ENCODE results near the gene SLC39A5. TPM values are rescaled to one million over a fixed set of nuclear protein-coding genes. Genes with fewer than 3 reads are reported as not detected.

Gene SLC39A5
- polyA plus RNA-seq, 1 of the 3 experiments (the other 2 are of a cell fraction), result 0.12 TPM

DNA sequence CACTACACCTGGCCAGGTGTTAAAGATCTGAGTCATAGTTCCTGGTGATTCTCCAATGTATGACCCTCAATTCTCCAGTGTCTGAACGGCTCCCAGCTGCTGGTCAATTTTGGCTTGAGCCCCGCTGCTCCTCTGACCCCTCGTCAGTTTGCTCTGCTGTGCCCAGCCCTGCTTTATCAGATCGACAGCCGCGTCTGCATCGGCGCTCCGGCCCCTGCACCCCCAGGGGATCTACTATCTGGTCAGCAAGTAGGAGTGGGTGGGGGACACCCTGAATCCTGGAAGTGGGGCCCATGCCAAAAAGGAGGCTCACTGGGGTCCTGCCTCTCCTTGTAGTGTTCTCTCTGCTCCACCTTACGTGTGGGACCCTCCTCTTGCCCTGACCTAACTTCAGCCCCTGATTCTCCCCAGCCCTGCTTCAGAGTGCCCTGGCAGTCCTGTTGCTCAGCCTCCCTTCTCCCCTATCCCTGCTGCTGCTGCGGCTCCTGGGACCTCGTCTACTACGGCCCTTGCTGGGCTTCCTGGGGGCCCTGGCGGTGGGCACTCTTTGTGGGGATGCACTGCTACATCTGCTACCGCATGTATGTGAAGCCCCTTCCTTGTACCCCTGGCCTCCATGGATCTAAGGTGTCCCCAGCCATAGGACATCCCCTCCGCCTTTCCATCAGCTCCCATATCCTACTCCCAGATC is 5.0 kb downstream of the SLC39A5 start:
- DNase-seq, result peak; percentile 69
- H2AFZ ChIP-seq (ENCODE audit: low read depth), result no peak overlapping the region
- no peak overlapping the region for H3K27ac ChIP-seq (ENCODE audit: low read depth in 2 of 2, low read length in 1 of 2)
- H3K9me3 ChIP-seq, result no peaks in the 10 kb centered on the region
- H3K79me2 ChIP-seq (ENCODE audit: insufficient read depth), result no peaks in the 10 kb centered on the region
- POLR2A ChIA-PET, result interaction anchor here (0.6 to 0.8 kb wide), 2 partner anchors 13 to 98 kb away, joined by 3 read pairs; no protein-coding TSS in a partner anchor
- 0 out of 2 replicates have a peak, but pooled peaks cover 4% of the 10 kb centered on the region for H4K20me1 ChIP-seq (ENCODE audit: insufficient read depth)
- no peak overlapping the region for H3K4me3 ChIP-seq (ENCODE audit: low read depth in 2 of 2, low read length in 1 of 2)
- peaks cover 14% of the 10 kb centered on the region for H3F3A ChIP-seq (replicated peaks; ENCODE audit: insufficient read depth)
- peaks cover 0 to 32% of the 10 kb centered on the region in 2 experiments for H3K36me3 ChIP-seq (replicated peaks in 1 of 2; ENCODE audit: control insufficient read depth in 1 of 2, insufficient read depth in 2 of 2, low read length in 1 of 2)
- peaks cover 0 to 7% of the 10 kb centered on the region in 2 experiments; a peak in 1 of 4 replicates for H3K4me1 ChIP-seq (ENCODE audit: control insufficient read depth in 1 of 2, insufficient read depth in 2 of 2, low read depth in 1 of 2, low read length in 1 of 2)
- WGBS (ENCODE audit: low lambda C conversion rate), result 57% methylated on average over 16 of the region's 16 CpGs
- no peaks in the 10 kb centered on the region for H3K9me2 ChIP-seq
- H3K4me2 ChIP-seq, result no peak overlapping the region
- CTCF ChIA-PET, result interaction anchor here (1.3 to 4.9 kb wide), 5 partner anchors 9 to 229 kb away, joined by 3 to 31 read pairs (median 5); partner anchors contain the start of genes ANKRD52 and SMARCC2
- H3K9ac ChIP-seq, result no peak overlapping the region
- no peaks in the 10 kb centered on the region for H3K27me3 ChIP-seq (ENCODE audit: insufficient read depth)
- TF ChIP-seq FOXJ3 (CRISPR knock-in tag; IDR thresholded peaks at IDR 0.05), result no peak
- TF ChIP-seq GATA2 (CRISPR knock-in tag; IDR thresholded peaks at IDR 0.05), result peak; percentile 55

- no peak overlapping the region for H3K4me2 ChIP-seq
- H3K4me1 ChIP-seq (ENCODE audit: control insufficient read depth in 1 of 2, insufficient read depth in 2 of 2, low read depth in 1 of 2, low read length in 1 of 2), result peaks cover 0 to 7% of the 10 kb centered on the region in 2 experiments; a peak in 1 of 4 replicates
- no peak overlapping the region for H3K27ac ChIP-seq (ENCODE audit: low read depth in 2 of 2, low read length in 1 of 2)
- no peaks in the 10 kb centered on the region for H3K27me3 ChIP-seq (ENCODE audit: insufficient read depth)
- no peak overlapping the region for H3K9ac ChIP-seq
- peaks cover 14% of the 10 kb centered on the region for H3F3A ChIP-seq (replicated peaks; ENCODE audit: insufficient read depth)
- H3K4me3 ChIP-seq (ENCODE audit: low read depth in 2 of 2, low read length in 1 of 2), result no peak overlapping the region
- TF ChIP-seq TCF12 (IDR thresholded peaks at IDR 0.05), result no peak
- H4K20me1 ChIP-seq (ENCODE audit: insufficient read depth), result 0 out of 2 replicates have a peak, but pooled peaks cover 4% of the 10 kb centered on the region
- H2AFZ ChIP-seq (ENCODE audit: low read depth), result no peak overlapping the region
- WGBS (ENCODE audit: low lambda C conversion rate), result 100% methylated on average over 6 of the region's 6 CpGs
- H3K9me3 ChIP-seq, result no peaks in the 10 kb centered on the region
- H3K36me3 ChIP-seq (replicated peaks in 1 of 2; ENCODE audit: control insufficient read depth in 1 of 2, insufficient read depth in 2 of 2, low read length in 1 of 2), result peaks cover 2 to 44% of the 10 kb centered on the region in 2 experiments
- POLR2A ChIA-PET, result interaction anchor here (1.6 kb wide), 1 partner anchor 14 kb away, joined by 5 read pairs; the partner anchor contains the start of gene RNF41
- no peaks in the 10 kb centered on the region for H3K79me2 ChIP-seq (ENCODE audit: insufficient read depth)
- no peak for DNase-seq
- CTCF ChIA-PET, result interaction anchor here (1.9 to 4.9 kb wide), 4 partner anchors 10 to 46 kb away, joined by 4 to 31 read pairs (median 6); partner anchors contain the start of genes ANKRD52 and SMARCC2
- H3K9me2 ChIP-seq, result no peaks in the 10 kb centered on the region
These were observed 6.2 kb downstream of the SLC39A5 start for GRCh38 chr12:56236091-56236490.

DNA sequence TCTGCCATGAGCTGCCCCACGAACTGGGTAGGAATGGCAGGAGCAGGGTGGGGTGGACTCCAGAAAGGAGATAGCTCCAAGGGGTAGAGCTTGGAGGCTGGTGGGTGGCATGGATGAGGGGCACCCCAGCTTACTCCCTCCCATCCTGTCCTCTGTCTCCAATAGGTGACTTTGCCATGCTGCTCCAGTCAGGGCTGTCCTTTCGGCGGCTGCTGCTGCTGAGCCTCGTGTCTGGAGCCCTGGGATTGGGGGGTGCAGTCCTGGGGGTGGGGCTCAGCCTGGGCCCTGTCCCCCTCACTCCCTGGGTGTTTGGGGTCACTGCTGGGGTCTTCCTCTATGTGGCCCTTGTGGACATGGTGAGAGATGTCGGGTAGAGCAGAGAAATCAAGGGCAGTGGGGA is 7.1 kb downstream of the SLC39A5 start:
- Histone ChIP-seq H3K79me2 (ENCODE audit: insufficient read depth) (peaks cover 3% of the 10 kb centered on the region; the same call in 1 of the 2 replicates), H3K9me2 (no peaks in the 10 kb centered on the region), H3F3A (replicated peaks; ENCODE audit: insufficient read depth) (peaks cover 14% of the 10 kb centered on the region), H3K27me3 (ENCODE audit: insufficient read depth) (no peaks in the 10 kb centered on the region), H3K27ac (ENCODE audit: low read depth in 2 of 2, low read length in 1 of 2) (no peak overlapping the region), H4K20me1 (ENCODE audit: insufficient read depth) (0 out of 2 replicates have a peak, but pooled peaks cover 4% of the 10 kb centered on the region), H3K4me3 (ENCODE audit: low read depth in 2 of 2, low read length in 1 of 2) (no peak overlapping the region), H3K4me1 (ENCODE audit: control insufficient read depth in 1 of 2, insufficient read depth in 2 of 2, low read depth in 1 of 2, low read length in 1 of 2) (peaks cover 0 to 7% of the 10 kb centered on the region in 2 experiments; a peak in 1 of 4 replicates), H3K4me2 (no peak overlapping the region), H3K36me3 (replicated peaks in 1 of 2; ENCODE audit: control insufficient read depth in 1 of 2, insufficient read depth in 2 of 2, low read length in 1 of 2) (peaks cover 8 to 53% of the 10 kb centered on the region in 2 experiments), H3K9ac (no peak overlapping the region), H3K9me3 (no peaks in the 10 kb centered on the region), H2AFZ (ENCODE audit: low read depth) (no peak overlapping the region)
- CTCF ChIA-PET, result interaction anchor here (1.9 to 4.9 kb wide), 4 partner anchors 10 to 47 kb away, joined by 4 to 31 read pairs (median 6); partner anchors contain the start of genes ANKRD52 and SMARCC2
- WGBS (ENCODE audit: low lambda C conversion rate), result 91% methylated on average over 1 of the region's 5 CpGs
- POLR2A ChIA-PET, result interaction anchor here (0.6 to 1.6 kb wide), 3 partner anchors 11 to 49 kb away, joined by 3 to 5 read pairs (median 3); partner anchors contain the start of gene RNF41
- TF ChIP-seq, protein P1, sequence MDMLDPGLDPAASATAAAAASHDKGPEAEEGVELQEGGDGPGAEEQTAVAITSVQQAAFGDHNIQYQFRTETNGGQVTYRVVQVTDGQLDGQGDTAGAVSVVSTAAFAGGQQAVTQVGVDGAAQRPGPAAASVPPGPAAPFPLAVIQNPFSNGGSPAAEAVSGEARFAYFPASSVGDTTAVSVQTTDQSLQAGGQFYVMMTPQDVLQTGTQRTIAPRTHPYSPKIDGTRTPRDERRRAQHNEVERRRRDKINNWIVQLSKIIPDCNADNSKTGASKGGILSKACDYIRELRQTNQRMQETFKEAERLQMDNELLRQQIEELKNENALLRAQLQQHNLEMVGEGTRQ (IDR thresholded peaks at IDR 0.05; ENCODE audit: borderline replicate concordance, low read depth, low read length), result no peak
- TF ChIP-seq USF1 (IDR thresholded peaks at IDR 0.05; ENCODE audit: borderline replicate concordance, low read depth), result no peak
- TF ChIP-seq EP300 (IDR thresholded peaks at IDR 0.05; ENCODE audit: borderline replicate concordance in 1 of 2, low read depth in 1 of 2, low read length in 1 of 2), result no peak
- no peak for TF ChIP-seq FOXM1 (IDR thresholded peaks at IDR 0.05; ENCODE audit: low read depth)
- TF ChIP-seq YY1 (IDR thresholded peaks at IDR 0.05; ENCODE audit: low read depth), result no peak
- no peak for TF ChIP-seq NRF1 (IDR thresholded peaks at IDR 0.05; ENCODE audit: low read depth, low read length)
- no peak for DNase-seq
